ENCODE results near the gene ATF1.
A peak's percentile ranks its signal among the peaks of the same experiment; 100 is the strongest.

Gene ATF1

GRCh38 chr12:50763639-50764285 is at the start of gene ATF1:
ATF1 (plus strand) TSS chr12:50764101; CDS start chr12:50780146, 16,045 bp downstream.
- peak; percentile 94 for DNase-seq

GRCh38 chr12:50715174-50715573 is 48.7 kb upstream of the ATF1 start:
- no peak for DNase-seq

- no peak for DNase-seq
Observed at GRCh38 chr12:50718760-50719159, 45.1 kb upstream of the ATF1 start.

GRCh38 chr12:50720085-50720484 is 43.8 kb upstream of the ATF1 start:
- no peak for DNase-seq

- DNase-seq = no peak
Observed at GRCh38 chr12:50720501-50720900, 43.4 kb upstream of the ATF1 start.

- no peak for DNase-seq
Observed at GRCh38 chr12:50723865-50724264, 40.0 kb upstream of the ATF1 start.

- no peak for DNase-seq
Observed at GRCh38 chr12:50725011-50725942, 38.6 kb upstream of the ATF1 start.

- DNase-seq = no peak
Observed at GRCh38 chr12:50727466-50727865, 36.4 kb upstream of the ATF1 start.

- no peak for DNase-seq
Observed at GRCh38 chr12:50728417-50728816, 35.5 kb upstream of the ATF1 start.

- DNase-seq = no peak
Observed at GRCh38 chr12:50728841-50729240, 35.1 kb upstream of the ATF1 start.

GRCh38 chr12:50732591-50732990 is 31.3 kb upstream of the ATF1 start:
- DNase-seq = no peak

- DNase-seq = no peak
Observed at GRCh38 chr12:50733706-50734105, 30.2 kb upstream of the ATF1 start.

- peak; percentile 35 for DNase-seq
Observed at GRCh38 chr12:50734409-50735263, 29.3 kb upstream of the ATF1 start.

GRCh38 chr12:50739611-50740010 is 24.3 kb upstream of the ATF1 start:
- DNase-seq = no peak

GRCh38 chr12:50740307-50740706 is 23.6 kb upstream of the ATF1 start:
- peak; percentile 35 for DNase-seq

GRCh38 chr12:50742776-50743175 is 21.1 kb upstream of the ATF1 start:
- DNase-seq = no peak

- no peak for DNase-seq
Observed at GRCh38 chr12:50745861-50746260, 18.0 kb upstream of the ATF1 start.

GRCh38 chr12:50746431-50746830 is 17.5 kb upstream of the ATF1 start:
- no peak for DNase-seq

- DNase-seq = no peak
Observed at GRCh38 chr12:50747817-50748216, 16.1 kb upstream of the ATF1 start.

- DNase-seq = no peak
Observed at GRCh38 chr12:50749459-50749882, 14.4 kb upstream of the ATF1 start.

GRCh38 chr12:50750366-50750765 is 13.5 kb upstream of the ATF1 start:
- no peak for DNase-seq

- DNase-seq = no peak
Observed at GRCh38 chr12:50751948-50752721, 11.8 kb upstream of the ATF1 start.
